Measurements from ENCODE around the gene DYRK4.

GRCh38 chr12:4588916-4589315 lies 26.9 kb downstream of the DYRK4 start:
- TF ChIP-seq CTCF (IDR thresholded peaks at IDR 0.05), result no peak
- no peak for TF ChIP-seq POLR2AphosphoS5 (IDR thresholded peaks at IDR 0.05)
